ENCODE measurements around the gene STXBP5. TPM values are rescaled to one million over a fixed set of nuclear protein-coding genes. Genes with fewer than 3 reads are reported as not detected.

Gene STXBP5
- total RNA-seq, 2 donors from 2014 or later, result 45.8 to 52.3 TPM

GRCh38 chr6:147417954-147418353 is 213.7 kb downstream of the STXBP5 start:
- Histone ChIP-seq H3K27ac (no peak overlapping the region), H3K36me3 (no peaks in the 10 kb centered on the region), H3K4me1 (no peaks in the 10 kb centered on the region), H3K27me3 (no peaks in the 10 kb centered on the region), H3K4me3 (no peak overlapping the region), H3K9me3 (no peaks in the 10 kb centered on the region), H3K9ac (ENCODE audit: low read depth in 2 of 2, low read length in 2 of 2) (no peak overlapping the region)
- no peak for TF ChIP-seq CTCF (IDR thresholded peaks at IDR 0.05)
- DNase-seq, result no peak
- intact Hi-C loops (cut with DNase I), result no loop called here

- no peaks in the 10 kb centered on the region for H3K36me3 ChIP-seq
- H3K4me3 ChIP-seq, result no peak overlapping the region
- H3K27ac ChIP-seq, result no peak overlapping the region
- no peaks in the 10 kb centered on the region for H3K4me1 ChIP-seq
- intact Hi-C loops (cut with DNase I), result no loop called here
- H3K9ac ChIP-seq (ENCODE audit: low read depth in 2 of 2, low read length in 2 of 2), result no peak overlapping the region
- no peaks in the 10 kb centered on the region for H3K27me3 ChIP-seq
- no peaks in the 10 kb centered on the region for H3K9me3 ChIP-seq
- TF ChIP-seq CTCF (IDR thresholded peaks at IDR 0.05), result no peak
- DNase-seq, result no peak
Observed at GRCh38 chr6:147418523-147418922, 214.3 kb downstream of the STXBP5 start.

GRCh38 chr6:147421903-147422302 is 217.7 kb downstream of the STXBP5 start:
- Histone ChIP-seq H3K4me1 (no peaks in the 10 kb centered on the region), H3K4me3 (no peak overlapping the region), H3K27me3 (no peaks in the 10 kb centered on the region), H3K9me3 (no peaks in the 10 kb centered on the region), H3K27ac (no peak overlapping the region), H3K36me3 (no peaks in the 10 kb centered on the region), H3K9ac (ENCODE audit: low read depth in 2 of 2, low read length in 2 of 2) (no peak overlapping the region)
- no peak for TF ChIP-seq CTCF (IDR thresholded peaks at IDR 0.05)
- DNase-seq, result no peak
- intact Hi-C loops (cut with DNase I), result no loop called here

GRCh38 chr6:147423111-147423510 is 218.9 kb downstream of the STXBP5 start:
- no peak for DNase-seq
- Histone ChIP-seq H3K27me3 (no peaks in the 10 kb centered on the region), H3K9ac (ENCODE audit: low read depth in 2 of 2, low read length in 2 of 2) (no peak overlapping the region), H3K4me3 (no peak overlapping the region), H3K36me3 (no peaks in the 10 kb centered on the region), H3K27ac (no peak overlapping the region), H3K4me1 (no peaks in the 10 kb centered on the region), H3K9me3 (no peaks in the 10 kb centered on the region)
- intact Hi-C loops (cut with DNase I), result no loop called here
- no peak for TF ChIP-seq CTCF (IDR thresholded peaks at IDR 0.05)

- Histone ChIP-seq H3K4me1 (no peaks in the 10 kb centered on the region), H3K27ac (no peak overlapping the region), H3K9me3 (no peaks in the 10 kb centered on the region), H3K36me3 (no peaks in the 10 kb centered on the region), H3K9ac (ENCODE audit: low read depth in 2 of 2, low read length in 2 of 2) (no peak overlapping the region), H3K4me3 (no peak overlapping the region), H3K27me3 (no peaks in the 10 kb centered on the region)
- TF ChIP-seq CTCF (IDR thresholded peaks at IDR 0.05), result no peak
- DNase-seq, result no peak
- intact Hi-C loops (cut with DNase I), result no loop called here
Observed at GRCh38 chr6:147429794-147430193, 225.6 kb downstream of the STXBP5 start.

GRCh38 chr6:147430811-147431210 is 226.6 kb downstream of the STXBP5 start:
- no peaks in the 10 kb centered on the region for H3K4me1 ChIP-seq
- no peak for TF ChIP-seq CTCF (IDR thresholded peaks at IDR 0.05)
- intact Hi-C loops (cut with DNase I), result no loop called here
- no peaks in the 10 kb centered on the region for H3K36me3 ChIP-seq
- no peak overlapping the region for H3K4me3 ChIP-seq
- no peak overlapping the region for H3K27ac ChIP-seq
- H3K9ac ChIP-seq (ENCODE audit: low read depth in 2 of 2, low read length in 2 of 2), result no peak overlapping the region
- H3K9me3 ChIP-seq, result no peaks in the 10 kb centered on the region
- no peaks in the 10 kb centered on the region for H3K27me3 ChIP-seq
- no peak for DNase-seq

Data from colonic mucosa (tissue), 4 donors.